NCI-H2081 treated with DMSO at 0.1 percent for 48 hours (cell line): ENCODE results near the gene TMEM150B.

Experiments
- DNase-seq: peaks from one replicate; lab custom pipeline; 2025; lab: John Stamatoyannopoulos, UW

Gene TMEM150B

GRCh38 chr19:55325172-55325571 lies at the start of gene TMEM150B:
Gene TMEM150B (minus strand): TSS chr19:55325341. CDS start chr19:55321036, 4,305 bp downstream.
- DNase-seq = no peak

- no peak for DNase-seq
Measured at GRCh38 chr19:55373993-55374757, 49.0 kb upstream of the TMEM150B start.

GRCh38 chr19:55373306-55373992 lies 48.3 kb upstream of the TMEM150B start:
- no peak for DNase-seq

- DNase-seq = no peak
Measured at GRCh38 chr19:55372316-55373081, 47.4 kb upstream of the TMEM150B start.

- no peak for DNase-seq
Measured at GRCh38 chr19:55370305-55370988, 45.3 kb upstream of the TMEM150B start, which contains the start of gene IL11. Gene IL11 (minus strand): TSS chr19:55370463. CDS start chr19:55370310, 153 bp downstream.

GRCh38 chr19:55369653-55370304 lies 44.6 kb upstream of the TMEM150B start:
- DNase-seq = no peak

- no peak for DNase-seq
Measured at GRCh38 chr19:55368701-55369563, 43.8 kb upstream of the TMEM150B start.

- no peak for DNase-seq
Measured at GRCh38 chr19:55368106-55368505, 43.0 kb upstream of the TMEM150B start.

GRCh38 chr19:55366790-55367189 lies 41.6 kb upstream of the TMEM150B start:
- no peak for DNase-seq

GRCh38 chr19:55365964-55366363 lies 40.8 kb upstream of the TMEM150B start:
- no peak for DNase-seq

- DNase-seq = no peak
Measured at GRCh38 chr19:55365245-55365644, 40.1 kb upstream of the TMEM150B start.

GRCh38 chr19:55362990-55363716 lies 38.0 kb upstream of the TMEM150B start, which contains the start of gene GARIN5B:
Gene GARIN5B (minus strand): TSS chr19:55363260. CDS start chr19:55363066, 194 bp downstream.
- no peak for DNase-seq

GRCh38 chr19:55362174-55362989 lies 37.2 kb upstream of the TMEM150B start:
- no peak for DNase-seq

- DNase-seq = no peak
Measured at GRCh38 chr19:55360902-55361301, 35.8 kb upstream of the TMEM150B start.

- no peak for DNase-seq
Measured at GRCh38 chr19:55358943-55359908, 34.1 kb upstream of the TMEM150B start.

- DNase-seq = no peak
Measured at GRCh38 chr19:55358493-55358892, 33.4 kb upstream of the TMEM150B start.

GRCh38 chr19:55355213-55355821 lies 30.2 kb upstream of the TMEM150B start:
- no peak for DNase-seq
